Stimulated activated CD8-positive, alpha-beta memory T cell treated with anti-CD3 and anti-CD28 coated beads, Interleukin-7, amount 100 ng/mL, for 48 hours (primary cell): Measurements from ENCODE around the gene VIT.

Experiments
- DNase-seq, 2 donors: peaks; one replicate each; pipeline ENCODE4 v3.0.0-alpha.2; 2020; ENCODE audit warnings: low read depth in 1 of 2; ENCODE audit errors: extremely low read depth in 1 of 2

Gene VIT

DNA sequence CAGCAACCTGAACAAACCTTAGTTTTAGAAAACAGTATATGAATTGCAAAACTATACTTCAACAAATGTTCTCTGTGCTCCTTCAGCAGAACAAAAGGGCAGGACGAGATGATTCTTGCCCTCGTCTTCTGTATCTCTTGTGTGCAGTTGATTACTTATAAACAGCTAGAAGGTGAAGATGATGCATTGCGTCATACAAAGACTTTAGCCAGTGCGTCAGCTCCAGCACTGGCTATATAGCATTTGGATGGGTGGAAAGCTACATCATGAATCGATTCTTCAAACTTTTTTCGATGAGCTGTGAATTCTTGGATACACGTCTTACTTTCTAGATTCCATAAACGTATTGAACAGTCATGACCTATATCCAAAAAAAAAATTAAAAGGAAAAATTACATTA is 152.8 kb downstream of the VIT start:
- no peak for DNase-seq

DNA sequence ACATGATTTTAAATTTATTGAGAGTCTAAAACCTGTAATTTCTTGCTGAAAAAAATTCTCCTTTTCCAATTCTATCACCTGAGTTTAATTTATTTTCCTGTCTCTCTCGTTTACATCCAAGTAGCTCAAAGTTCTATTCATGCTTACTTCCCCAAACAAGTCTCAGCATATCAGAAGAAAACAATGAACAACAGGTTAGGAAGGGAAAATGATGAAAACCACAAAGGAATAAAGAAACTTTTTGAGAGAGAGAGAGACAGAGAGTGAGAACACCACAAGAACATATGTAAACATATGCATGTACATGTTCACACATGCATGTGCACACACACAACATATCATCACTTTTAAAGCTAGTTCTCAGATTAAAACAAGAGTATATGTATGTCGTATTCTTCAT is 157.7 kb downstream of the VIT start:
- no peak for DNase-seq

DNA sequence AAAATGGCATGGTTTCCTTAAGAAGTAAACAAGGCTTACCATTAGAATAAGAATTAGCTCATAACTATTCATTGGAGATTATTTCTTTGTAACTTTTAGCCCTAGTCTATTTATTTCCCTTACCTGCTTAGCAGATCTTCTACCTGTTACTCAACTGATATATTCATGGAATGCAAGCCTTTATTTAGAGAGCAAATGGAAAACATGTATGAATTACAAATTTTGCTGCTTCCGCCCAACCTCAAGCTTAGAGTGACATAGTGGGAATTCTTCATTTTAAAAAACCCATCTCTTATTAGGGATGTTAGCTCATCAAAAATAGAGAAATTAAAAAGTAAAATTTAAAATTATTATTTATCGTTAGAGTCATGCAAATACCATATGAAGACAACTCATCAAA is 158.9 kb downstream of the VIT start:
- DNase-seq, result no peak

DNA sequence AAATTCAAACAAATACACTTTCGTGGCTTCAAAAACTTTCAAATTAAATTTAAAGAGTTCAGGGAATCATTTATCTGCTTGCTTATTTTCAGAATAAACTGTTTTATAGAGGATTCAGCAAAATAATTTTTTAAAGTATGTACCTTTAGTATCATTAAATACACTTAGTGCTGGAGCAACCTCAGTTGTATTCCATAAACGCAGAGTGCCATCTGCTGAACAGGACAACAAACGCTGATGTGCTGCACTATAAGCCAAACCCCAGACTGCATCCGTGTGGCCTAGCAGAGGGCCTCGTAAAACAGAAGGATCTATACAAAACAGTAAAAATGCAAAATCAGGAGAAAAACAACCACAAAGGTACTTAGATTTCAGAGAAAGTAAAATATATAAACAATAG is 161.2 kb downstream of the VIT start:
- DNase-seq, result no peak

DNA sequence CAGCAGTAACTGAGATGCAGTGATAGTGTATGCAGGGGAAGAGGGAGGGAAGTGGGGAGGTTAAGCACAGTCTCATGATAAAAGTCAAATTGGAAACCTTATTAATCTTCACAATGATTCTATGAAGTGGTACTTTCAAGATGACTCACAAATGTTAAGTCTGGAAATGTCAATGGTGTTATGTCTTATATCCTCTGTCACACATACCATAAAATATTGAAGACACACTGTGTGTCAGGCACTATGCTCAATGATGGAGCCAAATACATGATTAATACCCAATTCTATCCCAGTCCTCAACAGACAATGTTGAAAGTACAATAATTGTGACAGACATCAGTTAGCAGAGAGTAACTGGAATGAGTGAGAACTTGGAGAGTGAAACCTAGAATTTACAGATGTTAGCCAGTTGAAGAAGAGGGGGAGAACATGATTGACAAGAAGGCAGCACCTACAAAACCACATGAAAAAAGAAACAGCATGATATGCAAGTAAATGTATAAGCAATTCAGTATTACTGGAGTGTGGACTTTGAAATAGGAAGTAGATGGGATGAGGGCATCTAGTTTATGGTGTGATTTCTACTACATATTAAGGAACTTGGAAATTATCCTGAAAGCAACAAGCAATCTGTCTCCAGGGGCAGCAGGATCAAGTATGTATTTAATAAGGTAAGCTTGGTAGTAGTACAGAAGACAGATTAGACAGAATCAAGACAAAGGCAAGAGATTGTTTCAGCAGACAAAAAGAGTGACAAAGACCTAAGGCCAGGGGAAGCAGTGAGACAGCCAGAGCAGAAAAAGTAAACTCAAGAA is 162.3 kb downstream of the VIT start:
- no peak for DNase-seq

DNA sequence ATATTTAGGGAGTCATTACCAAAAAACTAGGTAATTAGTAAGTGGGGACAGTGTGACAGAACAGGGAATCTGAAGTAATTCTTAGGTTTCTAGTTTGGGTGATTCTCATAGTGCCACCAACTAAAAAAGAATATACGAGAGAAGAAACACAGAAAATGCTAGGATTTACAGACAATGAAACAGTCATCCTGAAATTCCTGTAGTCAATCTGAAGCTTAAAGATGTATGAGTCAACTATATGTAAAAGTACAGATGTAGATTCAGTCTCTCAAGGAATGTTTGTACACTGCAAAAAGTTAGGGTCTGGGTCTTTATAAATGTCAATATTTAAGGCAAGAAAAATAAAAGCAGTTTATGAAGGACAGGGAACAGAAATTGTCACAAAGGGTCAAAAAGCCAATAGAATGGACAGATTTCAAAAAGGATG is 162.9 kb downstream of the VIT start:
- no peak for DNase-seq

DNA sequence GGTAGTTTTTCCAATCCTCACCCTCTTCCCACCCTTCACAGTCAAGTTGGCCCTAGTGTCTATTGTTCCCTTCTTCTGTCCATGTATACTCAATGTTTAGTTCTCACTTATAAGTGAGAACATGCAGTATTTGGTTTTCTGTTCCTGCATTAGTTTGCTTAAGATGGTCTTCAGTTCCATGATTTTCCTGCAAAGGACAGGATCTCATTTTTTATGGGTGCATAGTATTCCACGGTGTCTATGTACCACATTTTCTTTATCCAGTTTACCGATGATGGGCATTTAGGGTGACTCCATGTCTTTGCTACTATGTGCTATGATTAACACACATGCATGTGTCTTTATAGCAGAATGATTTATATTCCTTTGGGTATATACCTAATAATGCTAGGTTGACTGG is 165.4 kb downstream of the VIT start:
- no peak for DNase-seq
